Measurements from ENCODE around the gene HYAL3.

- TF ChIP-seq CTCF (IDR thresholded peaks at IDR 0.05) = no peak
- TF ChIP-seq POLR2A (IDR thresholded peaks at IDR 0.05) = no peak
Measured at GRCh38 chr3:50269460-50269859, 29.7 kb downstream of the HYAL3 start.

All from tibial nerve (tissue), 3 donors.